Measurements from ENCODE around the gene SLC49A3. TPM values are rescaled to one million over a fixed set of nuclear protein-coding genes. Genes with fewer than 3 reads are reported as not detected.
"Not testable (repeated sequence)": the region's sequence is repeated elsewhere in the genome, so short reads cannot be mapped to it uniquely, and the experiment has no call there.

SLC49A3 gene
- total and polyA plus RNA-seq, 2 experiments from 2014 or later, result 1.9 to 2.3 TPM

DNA sequence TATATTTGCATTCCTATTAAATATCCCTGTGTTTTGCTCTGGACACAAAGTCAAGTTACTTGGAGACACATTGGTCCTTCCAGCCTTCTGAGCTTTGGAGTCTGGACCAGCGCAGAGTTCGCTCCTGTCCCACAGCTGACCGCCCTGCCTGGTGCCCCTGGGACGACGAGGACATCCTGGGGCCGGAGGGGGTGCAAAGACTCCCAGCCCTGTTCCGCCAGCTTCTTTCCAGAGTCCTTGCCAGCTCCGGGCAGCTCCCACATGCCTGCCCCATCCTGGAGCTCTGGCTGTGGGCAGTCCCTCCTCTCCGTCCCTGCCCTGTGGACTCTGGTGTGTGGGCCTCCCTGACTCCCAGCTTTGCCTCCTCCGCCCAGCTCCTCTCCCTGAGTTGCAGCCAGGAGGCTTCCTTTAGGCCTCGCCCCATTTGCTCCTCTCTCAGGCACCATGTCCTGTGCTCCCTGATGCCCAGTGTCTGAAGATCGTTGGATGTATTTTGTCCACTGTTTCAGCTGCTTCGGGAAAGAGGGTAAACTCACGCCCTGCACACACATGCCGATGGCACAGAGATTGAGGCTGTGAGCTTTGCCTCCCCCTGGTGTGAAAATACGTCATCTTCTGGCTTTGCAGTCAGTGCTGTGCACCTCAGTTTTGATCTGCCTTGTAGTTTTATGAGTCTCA lies 11.8 kb upstream of the SLC49A3 start:
- Histone ChIP-seq H3K27ac (no peak overlapping the region), H3K9me3 (ENCODE audit: low read depth) (no peaks in the 10 kb centered on the region), H3K4me1 (ENCODE audit: low read depth) (no peaks in the 10 kb centered on the region), H3K36me3 (no peaks in the 10 kb centered on the region), H3K27me3 (no peaks in the 10 kb centered on the region), H3K4me3 (no peak overlapping the region)
- no peak for DNase-seq (ENCODE audit: low read depth in 1 of 2, low spot score in 1 of 2)
- TF ChIP-seq, protein P1, sequence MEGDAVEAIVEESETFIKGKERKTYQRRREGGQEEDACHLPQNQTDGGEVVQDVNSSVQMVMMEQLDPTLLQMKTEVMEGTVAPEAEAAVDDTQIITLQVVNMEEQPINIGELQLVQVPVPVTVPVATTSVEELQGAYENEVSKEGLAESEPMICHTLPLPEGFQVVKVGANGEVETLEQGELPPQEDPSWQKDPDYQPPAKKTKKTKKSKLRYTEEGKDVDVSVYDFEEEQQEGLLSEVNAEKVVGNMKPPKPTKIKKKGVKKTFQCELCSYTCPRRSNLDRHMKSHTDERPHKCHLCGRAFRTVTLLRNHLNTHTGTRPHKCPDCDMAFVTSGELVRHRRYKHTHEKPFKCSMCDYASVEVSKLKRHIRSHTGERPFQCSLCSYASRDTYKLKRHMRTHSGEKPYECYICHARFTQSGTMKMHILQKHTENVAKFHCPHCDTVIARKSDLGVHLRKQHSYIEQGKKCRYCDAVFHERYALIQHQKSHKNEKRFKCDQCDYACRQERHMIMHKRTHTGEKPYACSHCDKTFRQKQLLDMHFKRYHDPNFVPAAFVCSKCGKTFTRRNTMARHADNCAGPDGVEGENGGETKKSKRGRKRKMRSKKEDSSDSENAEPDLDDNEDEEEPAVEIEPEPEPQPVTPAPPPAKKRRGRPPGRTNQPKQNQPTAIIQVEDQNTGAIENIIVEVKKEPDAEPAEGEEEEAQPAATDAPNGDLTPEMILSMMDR (IDR thresholded peaks at IDR 0.05; ENCODE audit: low read depth, low read length), result no peak

DNA sequence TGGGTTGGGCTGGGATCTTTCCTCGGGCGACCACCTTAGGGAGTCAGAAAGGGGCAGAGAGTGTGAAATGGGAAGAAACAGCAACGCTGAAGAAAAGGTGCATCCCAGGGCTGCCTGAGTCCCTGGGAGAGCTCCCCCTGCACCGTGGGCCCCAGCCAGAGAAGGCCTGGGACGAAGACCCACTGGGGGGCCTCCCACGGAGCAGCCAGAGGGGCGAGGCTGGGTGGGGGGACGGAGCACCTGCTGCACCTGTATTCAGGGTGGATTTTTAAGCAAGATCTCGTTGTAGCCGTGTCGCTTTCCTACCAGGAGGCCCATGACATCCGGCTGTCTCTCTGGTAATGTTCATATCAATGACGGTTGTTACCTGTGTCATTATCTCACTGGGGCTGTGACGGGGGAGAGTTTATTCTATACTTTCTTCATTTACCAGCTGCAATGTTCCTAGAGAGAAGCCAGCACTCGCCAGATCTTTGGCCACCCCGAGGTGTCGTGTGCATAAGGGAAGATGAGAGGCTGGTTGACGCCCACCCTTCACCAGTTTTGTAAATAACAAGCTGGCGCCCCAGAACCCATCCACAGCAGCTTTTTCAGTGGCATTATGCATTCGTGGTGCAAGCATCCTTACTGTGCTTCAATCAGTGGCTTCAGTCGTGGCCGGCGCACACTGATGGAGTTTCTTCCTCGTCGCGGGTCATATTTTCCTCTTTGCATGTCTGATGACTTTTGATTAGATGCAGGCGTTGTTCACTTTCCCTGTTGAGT lies 11.0 kb upstream of the SLC49A3 start:
- Histone ChIP-seq H3K27ac (no peak overlapping the region), H3K36me3 (no peaks in the 10 kb centered on the region), H3K4me1 (ENCODE audit: low read depth) (no peaks in the 10 kb centered on the region), H3K9me3 (ENCODE audit: low read depth) (no peaks in the 10 kb centered on the region), H3K27me3 (no peaks in the 10 kb centered on the region), H3K4me3 (no peak overlapping the region)
- TF ChIP-seq, protein P1 (IDR thresholded peaks at IDR 0.05; ENCODE audit: low read depth, low read length), result no peak
- DNase-seq (ENCODE audit: low read depth in 1 of 2, low spot score in 1 of 2), result no peak

DNA sequence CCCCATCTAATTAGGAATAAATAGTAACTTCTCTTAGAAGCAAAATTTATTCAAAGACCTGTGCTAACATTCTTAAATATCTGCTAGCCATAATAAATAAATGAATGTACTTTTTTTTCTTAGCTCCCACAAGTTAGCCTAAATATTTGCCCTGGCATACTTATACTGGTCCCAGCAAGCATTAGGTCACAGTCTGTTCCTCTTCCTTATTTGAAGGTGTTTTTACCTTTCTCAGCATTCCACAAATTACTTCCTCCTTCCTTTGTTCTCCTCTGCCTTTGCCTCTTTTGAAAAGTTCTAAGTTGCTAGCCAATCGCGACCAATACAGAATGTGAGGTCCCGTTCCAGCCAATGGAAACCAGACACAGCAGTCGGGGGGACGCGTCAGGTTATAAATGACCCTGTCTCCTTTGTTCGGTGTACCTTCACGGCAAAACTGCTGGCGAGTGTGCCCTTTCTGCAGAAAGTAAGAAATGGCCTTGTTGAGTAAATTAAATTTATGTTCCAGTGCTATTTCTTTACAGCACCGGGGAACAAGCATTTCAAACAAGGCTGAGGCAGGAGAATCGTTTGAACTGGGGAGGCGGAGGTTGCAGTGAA lies 5.5 kb upstream of the SLC49A3 start:
- H3K4me3 ChIP-seq; H3K27ac ChIP-seq; DNase-seq (ENCODE audit: low read depth in 1 of 2, low spot score in 1 of 2); H3K4me1 ChIP-seq (ENCODE audit: low read depth); H3K27me3 ChIP-seq; H3K36me3 ChIP-seq; H3K9me3 ChIP-seq (ENCODE audit: low read depth): not testable (repeated sequence)

- no peak for DNase-seq (ENCODE audit: low read depth in 1 of 2, low spot score in 1 of 2)
- Histone ChIP-seq H3K4me3 (no peak overlapping the region), H3K27ac (no peak overlapping the region), H3K9me3 (ENCODE audit: low read depth) (no peaks in the 10 kb centered on the region), H3K4me1 (ENCODE audit: low read depth) (no peaks in the 10 kb centered on the region), H3K27me3 (peaks cover 11% of the 10 kb centered on the region), H3K36me3 (no peaks in the 10 kb centered on the region)
- TF ChIP-seq, protein P1 (IDR thresholded peaks at IDR 0.05; ENCODE audit: low read depth, low read length), result no peak
These were observed 4.0 kb upstream of the SLC49A3 start for GRCh38 chr4:692771-693554.

DNA sequence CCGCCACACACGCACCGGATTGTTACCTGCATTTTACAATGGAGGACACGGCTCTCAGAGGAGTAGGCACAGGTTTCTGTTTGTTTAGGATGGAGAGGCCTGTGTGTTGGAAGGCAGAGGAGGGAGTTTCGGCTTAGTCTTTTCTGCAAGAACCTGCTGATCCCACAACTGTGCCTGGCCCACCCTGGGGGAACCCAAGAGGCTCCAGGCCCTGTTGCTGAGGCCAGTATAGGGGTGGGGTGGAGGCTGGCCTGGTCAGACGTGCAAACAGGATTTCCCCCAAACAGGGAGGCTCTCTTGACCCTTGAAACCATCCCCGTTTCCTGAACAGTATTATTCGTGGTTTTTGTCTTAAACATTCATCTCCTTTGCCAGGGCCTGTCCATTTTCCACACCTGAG lies 772 bp upstream of the SLC49A3 start:
- Histone ChIP-seq H3K4me1 (ENCODE audit: low read depth) (no peaks in the 10 kb centered on the region), H3K9me3 (ENCODE audit: low read depth) (no peaks in the 10 kb centered on the region), H3K36me3 (no peaks in the 10 kb centered on the region), H3K27ac (no peak overlapping the region), H3K4me3 (no peak overlapping the region), H3K27me3 (peaks cover 11% of the 10 kb centered on the region)
- TF ChIP-seq, protein P1 (IDR thresholded peaks at IDR 0.05; ENCODE audit: low read depth, low read length), result no peak
- DNase-seq (ENCODE audit: low read depth in 1 of 2, low spot score in 1 of 2), result no peak
